Measurements from ENCODE around the gene PBX1.

PBX1 gene

GRCh38 chr1:164563721-164564360 lies 4.9 kb downstream of the PBX1 start:
- DNase-seq (ENCODE audit: low read depth), result no peak

GRCh38 chr1:164564378-164564777 lies 5.4 kb downstream of the PBX1 start:
- DNase-seq (ENCODE audit: low read depth), result no peak

- DNase-seq (ENCODE audit: low read depth), result no peak
Observed at GRCh38 chr1:164565357-164565756, 6.4 kb downstream of the PBX1 start.

GRCh38 chr1:164567774-164568173 lies 8.8 kb downstream of the PBX1 start:
- no peak for DNase-seq (ENCODE audit: low read depth)

- no peak for DNase-seq (ENCODE audit: low read depth)
Observed at GRCh38 chr1:164569241-164569640, 10.3 kb downstream of the PBX1 start.

GRCh38 chr1:164569866-164570265 lies 10.9 kb downstream of the PBX1 start:
- DNase-seq (ENCODE audit: low read depth), result no peak

- DNase-seq (ENCODE audit: low read depth), result no peak
Observed at GRCh38 chr1:164571333-164571732, 12.3 kb downstream of the PBX1 start.

- DNase-seq (ENCODE audit: low read depth), result no peak
Observed at GRCh38 chr1:164575356-164575886, 16.4 kb downstream of the PBX1 start.

- no peak for DNase-seq (ENCODE audit: low read depth)
Observed at GRCh38 chr1:164576291-164577271, 17.6 kb downstream of the PBX1 start.

GRCh38 chr1:164577291-164577690 lies 18.3 kb downstream of the PBX1 start:
- no peak for DNase-seq (ENCODE audit: low read depth)

GRCh38 chr1:164578479-164579200 lies 19.7 kb downstream of the PBX1 start:
- DNase-seq (ENCODE audit: low read depth), result no peak

GRCh38 chr1:164579381-164579780 lies 20.4 kb downstream of the PBX1 start:
- no peak for DNase-seq (ENCODE audit: low read depth)

- no peak for DNase-seq (ENCODE audit: low read depth)
Observed at GRCh38 chr1:164581762-164582161, 22.8 kb downstream of the PBX1 start.

- no peak for DNase-seq (ENCODE audit: low read depth)
Observed at GRCh38 chr1:164583196-164583595, 24.2 kb downstream of the PBX1 start.

GRCh38 chr1:164583835-164584539 lies 25.0 kb downstream of the PBX1 start:
- DNase-seq (ENCODE audit: low read depth), result no peak

GRCh38 chr1:164586591-164586990 lies 27.6 kb downstream of the PBX1 start:
- DNase-seq (ENCODE audit: low read depth), result no peak

GRCh38 chr1:164587617-164588501 lies 28.9 kb downstream of the PBX1 start:
- no peak for DNase-seq (ENCODE audit: low read depth)

GRCh38 chr1:164588516-164589341 lies 29.7 kb downstream of the PBX1 start:
- DNase-seq (ENCODE audit: low read depth), result no peak

GRCh38 chr1:164589408-164589807 lies 30.4 kb downstream of the PBX1 start:
- no peak for DNase-seq (ENCODE audit: low read depth)
